ENCODE results near the gene WT1. TPM values are rescaled to one million over a fixed set of nuclear protein-coding genes. Genes with fewer than 3 reads are reported as not detected.

The WT1 gene
- polyA plus RNA-seq, 1 donor from 2014 or later, result not detected

DNA sequence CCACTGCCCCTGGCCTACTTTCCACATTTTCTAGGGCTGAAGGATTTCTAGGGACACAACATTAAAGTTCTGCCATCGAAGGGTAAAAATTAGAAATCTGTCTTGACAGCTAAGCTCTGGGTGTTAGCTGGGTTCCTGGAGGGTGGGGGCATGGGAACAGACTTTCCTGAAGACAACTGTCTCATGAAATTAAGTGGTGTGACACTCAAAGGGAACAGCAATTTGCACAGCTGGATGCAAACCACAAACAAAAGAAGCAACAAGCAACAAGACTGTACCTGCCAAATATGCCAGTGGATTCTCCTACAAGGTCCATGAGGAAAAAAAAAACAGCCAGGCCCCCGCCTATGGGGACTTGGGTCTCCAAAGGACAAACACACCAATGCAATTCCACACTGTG lies 32.5 kb downstream of the WT1 start:
- no peaks in the 10 kb centered on the region for H4K20me1 ChIP-seq (ENCODE audit: insufficient read depth)

DNA sequence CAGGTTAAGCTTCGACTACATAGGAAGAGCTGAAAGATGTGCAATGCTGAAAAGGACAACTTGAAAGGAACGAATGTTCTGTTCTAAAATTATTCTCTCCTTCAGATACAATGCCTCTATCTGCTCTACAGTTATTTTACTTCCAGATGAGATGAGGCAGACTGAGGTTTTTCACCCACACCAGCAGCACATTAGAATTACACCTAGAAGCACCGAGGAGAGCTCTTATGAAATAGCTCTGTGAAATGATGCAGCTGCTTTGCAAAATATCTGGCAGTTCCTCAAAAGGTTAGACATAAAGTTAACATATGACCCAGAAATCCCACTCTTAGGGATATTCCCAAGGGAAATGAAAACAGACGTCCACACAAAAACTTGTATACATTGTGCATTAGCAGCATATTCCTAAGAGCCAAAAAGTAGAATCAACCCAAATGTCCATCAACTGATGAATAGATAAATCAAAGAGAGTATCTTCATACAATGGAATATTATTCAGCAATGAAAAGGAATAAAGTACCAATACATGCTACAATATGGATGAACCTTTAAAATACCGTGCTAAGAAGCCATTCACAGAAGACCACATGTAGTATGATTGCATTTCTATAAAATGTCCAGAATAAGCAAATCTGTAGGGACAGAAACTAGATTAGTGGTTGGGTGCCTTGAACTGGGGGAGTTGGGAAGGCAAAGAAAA lies 34.5 kb downstream of the WT1 start:
- H3K9ac ChIP-seq (ENCODE audit: low read length), result no peak overlapping the region
- H3K36me3 ChIP-seq (ENCODE audit: insufficient read depth, low read length), result no peaks in the 10 kb centered on the region
- no peak overlapping the region for H3K27ac ChIP-seq (ENCODE audit: low read length)
- H3K4me3 ChIP-seq (ENCODE audit: low read length), result no peak overlapping the region
- TF ChIP-seq SMC3 (conservative IDR thresholded peaks at IDR 0.05; ENCODE audit: poor library complexity), result no peak
- no peak for TF ChIP-seq POLR2AphosphoS5 (IDR thresholded peaks at IDR 0.05)
- TF ChIP-seq MXI1 (conservative IDR thresholded peaks at IDR 0.05; ENCODE audit: poor library complexity, severe bottlenecking), result no peak
- TF ChIP-seq EZH2 (IDR thresholded peaks at IDR 0.05; ENCODE audit: borderline replicate concordance, insufficient read depth, low read length, poor library complexity, severe bottlenecking), result no peak
- TF ChIP-seq, protein P1, sequence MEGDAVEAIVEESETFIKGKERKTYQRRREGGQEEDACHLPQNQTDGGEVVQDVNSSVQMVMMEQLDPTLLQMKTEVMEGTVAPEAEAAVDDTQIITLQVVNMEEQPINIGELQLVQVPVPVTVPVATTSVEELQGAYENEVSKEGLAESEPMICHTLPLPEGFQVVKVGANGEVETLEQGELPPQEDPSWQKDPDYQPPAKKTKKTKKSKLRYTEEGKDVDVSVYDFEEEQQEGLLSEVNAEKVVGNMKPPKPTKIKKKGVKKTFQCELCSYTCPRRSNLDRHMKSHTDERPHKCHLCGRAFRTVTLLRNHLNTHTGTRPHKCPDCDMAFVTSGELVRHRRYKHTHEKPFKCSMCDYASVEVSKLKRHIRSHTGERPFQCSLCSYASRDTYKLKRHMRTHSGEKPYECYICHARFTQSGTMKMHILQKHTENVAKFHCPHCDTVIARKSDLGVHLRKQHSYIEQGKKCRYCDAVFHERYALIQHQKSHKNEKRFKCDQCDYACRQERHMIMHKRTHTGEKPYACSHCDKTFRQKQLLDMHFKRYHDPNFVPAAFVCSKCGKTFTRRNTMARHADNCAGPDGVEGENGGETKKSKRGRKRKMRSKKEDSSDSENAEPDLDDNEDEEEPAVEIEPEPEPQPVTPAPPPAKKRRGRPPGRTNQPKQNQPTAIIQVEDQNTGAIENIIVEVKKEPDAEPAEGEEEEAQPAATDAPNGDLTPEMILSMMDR (IDR thresholded peaks at IDR 0.05; ENCODE audit: poor library complexity, severe bottlenecking), result no peak
- TF ChIP-seq, protein P2, sequence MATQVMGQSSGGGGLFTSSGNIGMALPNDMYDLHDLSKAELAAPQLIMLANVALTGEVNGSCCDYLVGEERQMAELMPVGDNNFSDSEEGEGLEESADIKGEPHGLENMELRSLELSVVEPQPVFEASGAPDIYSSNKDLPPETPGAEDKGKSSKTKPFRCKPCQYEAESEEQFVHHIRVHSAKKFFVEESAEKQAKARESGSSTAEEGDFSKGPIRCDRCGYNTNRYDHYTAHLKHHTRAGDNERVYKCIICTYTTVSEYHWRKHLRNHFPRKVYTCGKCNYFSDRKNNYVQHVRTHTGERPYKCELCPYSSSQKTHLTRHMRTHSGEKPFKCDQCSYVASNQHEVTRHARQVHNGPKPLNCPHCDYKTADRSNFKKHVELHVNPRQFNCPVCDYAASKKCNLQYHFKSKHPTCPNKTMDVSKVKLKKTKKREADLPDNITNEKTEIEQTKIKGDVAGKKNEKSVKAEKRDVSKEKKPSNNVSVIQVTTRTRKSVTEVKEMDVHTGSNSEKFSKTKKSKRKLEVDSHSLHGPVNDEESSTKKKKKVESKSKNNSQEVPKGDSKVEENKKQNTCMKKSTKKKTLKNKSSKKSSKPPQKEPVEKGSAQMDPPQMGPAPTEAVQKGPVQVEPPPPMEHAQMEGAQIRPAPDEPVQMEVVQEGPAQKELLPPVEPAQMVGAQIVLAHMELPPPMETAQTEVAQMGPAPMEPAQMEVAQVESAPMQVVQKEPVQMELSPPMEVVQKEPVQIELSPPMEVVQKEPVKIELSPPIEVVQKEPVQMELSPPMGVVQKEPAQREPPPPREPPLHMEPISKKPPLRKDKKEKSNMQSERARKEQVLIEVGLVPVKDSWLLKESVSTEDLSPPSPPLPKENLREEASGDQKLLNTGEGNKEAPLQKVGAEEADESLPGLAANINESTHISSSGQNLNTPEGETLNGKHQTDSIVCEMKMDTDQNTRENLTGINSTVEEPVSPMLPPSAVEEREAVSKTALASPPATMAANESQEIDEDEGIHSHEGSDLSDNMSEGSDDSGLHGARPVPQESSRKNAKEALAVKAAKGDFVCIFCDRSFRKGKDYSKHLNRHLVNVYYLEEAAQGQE (IDR thresholded peaks at IDR 0.05; ENCODE audit: borderline replicate concordance), result no peak
- no peak for TF ChIP-seq TAF1 (IDR thresholded peaks at IDR 0.05; ENCODE audit: low read depth)
- no peak for TF ChIP-seq RAD21 (conservative IDR thresholded peaks at IDR 0.05)
- no peak for TF ChIP-seq EP300 (conservative IDR thresholded peaks at IDR 0.05; ENCODE audit: poor library complexity, severe bottlenecking)
- no peaks in the 10 kb centered on the region for H3K9me2 ChIP-seq (ENCODE audit: insufficient read depth, low read length)
- H2AFZ ChIP-seq (ENCODE audit: low read depth, low read length), result no peak overlapping the region
- no peaks in the 10 kb centered on the region for H3K27me3 ChIP-seq (ENCODE audit: insufficient read depth, low read depth, low read length)
- H4K20me1 ChIP-seq (ENCODE audit: insufficient read depth), result no peaks in the 10 kb centered on the region
- H3K4me2 ChIP-seq (ENCODE audit: low read length), result no peak overlapping the region
- no peaks in the 10 kb centered on the region for H3K79me2 ChIP-seq (replicated peaks; ENCODE audit: insufficient read depth, low read length)
- no peaks in the 10 kb centered on the region for H3K9me3 ChIP-seq (ENCODE audit: low read length)
- H3F3A ChIP-seq (ENCODE audit: insufficient read depth, low read length, poor library complexity, severe bottlenecking), result no peaks in the 10 kb centered on the region

More for the DNA sequence above, 32.5 kb downstream of the WT1 start:
- no peak overlapping the region for H3K4me3 ChIP-seq (ENCODE audit: low read length)
- no peak overlapping the region for H3K4me2 ChIP-seq (ENCODE audit: low read length)
- no peaks in the 10 kb centered on the region for H3K36me3 ChIP-seq (ENCODE audit: insufficient read depth, low read length)
- no peak overlapping the region for H2AFZ ChIP-seq (ENCODE audit: low read depth, low read length)
- no peak overlapping the region for H3K9ac ChIP-seq (ENCODE audit: low read length)
- no peaks in the 10 kb centered on the region for H3K79me2 ChIP-seq (replicated peaks; ENCODE audit: insufficient read depth, low read length)
- H3K9me2 ChIP-seq (ENCODE audit: insufficient read depth, low read length), result no peaks in the 10 kb centered on the region
- H3K27ac ChIP-seq (ENCODE audit: low read length), result no peak overlapping the region
- H3K27me3 ChIP-seq (ENCODE audit: insufficient read depth, low read depth, low read length), result no peaks in the 10 kb centered on the region
- TF ChIP-seq EP300 (conservative IDR thresholded peaks at IDR 0.05; ENCODE audit: poor library complexity, severe bottlenecking), result no peak
- TF ChIP-seq, protein P2 (IDR thresholded peaks at IDR 0.05; ENCODE audit: borderline replicate concordance), result no peak
- no peaks in the 10 kb centered on the region for H3F3A ChIP-seq (ENCODE audit: insufficient read depth, low read length, poor library complexity, severe bottlenecking)
- H3K9me3 ChIP-seq (ENCODE audit: low read length), result no peaks in the 10 kb centered on the region

All from neural cell (in vitro differentiated cells).